NCI-H82 treated with DMSO at 0.1 percent for 48 hours (cell line): ENCODE data around the gene LRRC74B.
"Not testable (repeated sequence)": the region's sequence is repeated elsewhere in the genome, so short reads cannot be mapped to it uniquely, and the experiment has no call there.

Experiments
- DNase-seq: peaks from one replicate; lab custom pipeline; 2025; ENCODE audit not compliant: unreplicated experiment; lab: John Stamatoyannopoulos, UW

LRRC74B gene

GRCh38 chr22:21054046-21054713, 8.4 kb downstream of the LRRC74B start:
- DNase-seq, result no peak

GRCh38 chr22:21054714-21055563, 9.2 kb downstream of the LRRC74B start:
- DNase-seq, result no peak

GRCh38 chr22:21055564-21055834, 9.8 kb downstream of the LRRC74B start:
- no peak for DNase-seq

GRCh38 chr22:21055880-21056319, 10.2 kb downstream of the LRRC74B start:
- DNase-seq, result no peak

- not testable (repeated sequence) for DNase-seq
Observed at GRCh38 chr22:21060363-21060762, 14.6 kb downstream of the LRRC74B start.

- not testable (repeated sequence) for DNase-seq
Observed at GRCh38 chr22:21061660-21062321, 16.0 kb downstream of the LRRC74B start.

GRCh38 chr22:21064425-21064824, 18.7 kb downstream of the LRRC74B start:
- not testable (repeated sequence) for DNase-seq

GRCh38 chr22:21064917-21065864, 19.4 kb downstream of the LRRC74B start:
- no peak for DNase-seq

- no peak for DNase-seq
Observed at GRCh38 chr22:21067075-21067900, 21.5 kb downstream of the LRRC74B start.

- DNase-seq, result no peak
Observed at GRCh38 chr22:21067901-21068680, 22.3 kb downstream of the LRRC74B start.

- DNase-seq, result no peak
Observed at GRCh38 chr22:21068681-21069276, 23.0 kb downstream of the LRRC74B start.

GRCh38 chr22:21069375-21069774, 23.6 kb downstream of the LRRC74B start:
- no peak for DNase-seq

- no peak for DNase-seq
Observed at GRCh38 chr22:21070690-21071615, 25.2 kb downstream of the LRRC74B start.

- not testable (repeated sequence) for DNase-seq
Observed at GRCh38 chr22:21071796-21072195, 26.1 kb downstream of the LRRC74B start.

GRCh38 chr22:21073023-21073422, 27.3 kb downstream of the LRRC74B start:
- no peak for DNase-seq

- DNase-seq, result no peak
Observed at GRCh38 chr22:21073482-21073881, 27.7 kb downstream of the LRRC74B start.

- DNase-seq, result no peak
Observed at GRCh38 chr22:21074102-21074715, 28.5 kb downstream of the LRRC74B start.
